ENCODE results near the gene RIC3.

DNA sequence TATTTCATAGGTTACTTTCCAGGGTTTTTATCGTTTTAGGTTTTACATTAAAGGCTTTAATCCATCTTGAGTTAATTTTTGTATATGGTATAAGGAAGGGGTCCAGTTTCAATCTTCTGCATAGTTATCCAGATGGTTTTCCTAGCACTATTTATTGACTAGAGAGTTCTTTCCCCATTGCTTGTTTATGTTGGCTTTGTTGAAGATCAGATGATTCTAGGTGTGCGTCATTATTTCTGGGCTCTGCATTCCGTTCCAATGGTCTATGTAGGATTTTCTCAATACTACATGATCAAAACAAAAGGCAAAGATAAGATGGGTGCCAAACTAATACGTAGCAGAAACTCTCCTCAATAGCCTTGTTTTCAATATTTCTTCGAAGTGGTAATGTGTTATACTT lies 14.3 kb upstream of the RIC3 start:
- TF ChIP-seq, protein P1, sequence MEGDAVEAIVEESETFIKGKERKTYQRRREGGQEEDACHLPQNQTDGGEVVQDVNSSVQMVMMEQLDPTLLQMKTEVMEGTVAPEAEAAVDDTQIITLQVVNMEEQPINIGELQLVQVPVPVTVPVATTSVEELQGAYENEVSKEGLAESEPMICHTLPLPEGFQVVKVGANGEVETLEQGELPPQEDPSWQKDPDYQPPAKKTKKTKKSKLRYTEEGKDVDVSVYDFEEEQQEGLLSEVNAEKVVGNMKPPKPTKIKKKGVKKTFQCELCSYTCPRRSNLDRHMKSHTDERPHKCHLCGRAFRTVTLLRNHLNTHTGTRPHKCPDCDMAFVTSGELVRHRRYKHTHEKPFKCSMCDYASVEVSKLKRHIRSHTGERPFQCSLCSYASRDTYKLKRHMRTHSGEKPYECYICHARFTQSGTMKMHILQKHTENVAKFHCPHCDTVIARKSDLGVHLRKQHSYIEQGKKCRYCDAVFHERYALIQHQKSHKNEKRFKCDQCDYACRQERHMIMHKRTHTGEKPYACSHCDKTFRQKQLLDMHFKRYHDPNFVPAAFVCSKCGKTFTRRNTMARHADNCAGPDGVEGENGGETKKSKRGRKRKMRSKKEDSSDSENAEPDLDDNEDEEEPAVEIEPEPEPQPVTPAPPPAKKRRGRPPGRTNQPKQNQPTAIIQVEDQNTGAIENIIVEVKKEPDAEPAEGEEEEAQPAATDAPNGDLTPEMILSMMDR (IDR thresholded peaks at IDR 0.05) = no peak
- TF ChIP-seq POLR2A (IDR thresholded peaks at IDR 0.05) = no peak
- TF ChIP-seq EP300 (IDR thresholded peaks at IDR 0.05) = no peak

Measured in tibial nerve (tissue), 4 donors.